ENCODE measurements around the gene RAB32. TPM values are rescaled to one million over a fixed set of nuclear protein-coding genes. Genes with fewer than 3 reads are reported as not detected.

Gene RAB32
- total RNA-seq, result 108 and 111 TPM in 2 replicates

GRCh38 chr6:146543211-146543939 is at the start of gene RAB32:
RAB32 (plus strand) TSS chr6:146543833; CDS start chr6:146543872, 39 bp downstream.

GRCh38 chr6:146598772-146599405 is 55.3 kb downstream of the RAB32 start, which contains the start of gene ADGB:
ADGB (plus strand) TSS chr6:146598972; CDS start chr6:146599041, 69 bp downstream.

Other genes starting within 250 kb of the RAB32 start
- not detected in 2 replicates for gene ADGB, start 55.1 kb downstream of the RAB32 start, total RNA-seq

All from hair follicle dermal papilla cell (primary cell).